A549 (cell line): ENCODE results near the gene PPM1L.

Experiments used
- RFX5 ChIP-seq: fragments of 450-650 bp; IDR thresholded peaks from 2 replicates; pipeline ENCODE4 v1.7.1; 2014; ENCODE audit warnings: antibody characterized with exemption, mild to moderate bottlenecking, moderate library complexity
- TF ChIP-seq, protein P1 (sequence below): fragments of >200 bp; sonication (Bioruptor Twin); formaldehyde crosslinking; IDR thresholded peaks from 3 replicates; pipeline ENCODE4 v1.5.1; 2016

- TF ChIP-seq, protein P1, sequence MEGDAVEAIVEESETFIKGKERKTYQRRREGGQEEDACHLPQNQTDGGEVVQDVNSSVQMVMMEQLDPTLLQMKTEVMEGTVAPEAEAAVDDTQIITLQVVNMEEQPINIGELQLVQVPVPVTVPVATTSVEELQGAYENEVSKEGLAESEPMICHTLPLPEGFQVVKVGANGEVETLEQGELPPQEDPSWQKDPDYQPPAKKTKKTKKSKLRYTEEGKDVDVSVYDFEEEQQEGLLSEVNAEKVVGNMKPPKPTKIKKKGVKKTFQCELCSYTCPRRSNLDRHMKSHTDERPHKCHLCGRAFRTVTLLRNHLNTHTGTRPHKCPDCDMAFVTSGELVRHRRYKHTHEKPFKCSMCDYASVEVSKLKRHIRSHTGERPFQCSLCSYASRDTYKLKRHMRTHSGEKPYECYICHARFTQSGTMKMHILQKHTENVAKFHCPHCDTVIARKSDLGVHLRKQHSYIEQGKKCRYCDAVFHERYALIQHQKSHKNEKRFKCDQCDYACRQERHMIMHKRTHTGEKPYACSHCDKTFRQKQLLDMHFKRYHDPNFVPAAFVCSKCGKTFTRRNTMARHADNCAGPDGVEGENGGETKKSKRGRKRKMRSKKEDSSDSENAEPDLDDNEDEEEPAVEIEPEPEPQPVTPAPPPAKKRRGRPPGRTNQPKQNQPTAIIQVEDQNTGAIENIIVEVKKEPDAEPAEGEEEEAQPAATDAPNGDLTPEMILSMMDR = no peak
- no peak for TF ChIP-seq RFX5
Observed at GRCh38 chr3:160977773-160978172, 221.7 kb downstream of the PPM1L start.
